HepG2 (cell line): ENCODE measurements around the gene MEF2D. TPM values are rescaled to one million over a fixed set of nuclear protein-coding genes. Genes with fewer than 3 reads are reported as not detected.

Experiments used
- ATAC-seq: fragments of 200-7000 bp; cut with Tn5 transposase; 3 replicates; pipeline ENCODE4 v1.9.1; 2020; ENCODE audit warnings: mild to moderate bottlenecking, moderate library complexity
- BruUV-seq: library from RNA; stranded (reverse); fragments of 400-500 nt; replicated peaks from 2 replicates; lab custom pipeline; 2021; lab: Mats Ljungman, UMichigan
- CTCF ChIA-PET: fragments of 300-600 bp; formaldehyde crosslinking; extraction: SDS; loops from one replicate; lab custom pipeline; 2021; ENCODE audit warnings: low total read pairs, inconsistent platforms, low intra/inter-chr PET ratio; lab: Yijun Ruan, JAX
- POLR2A ChIA-PET: fragments of 350-600 bp; sonication (Branson Sonifier 250); formaldehyde crosslinking; loops from one replicate; lab custom pipeline; 2020; ENCODE audit warnings: antibody characterized with exemption, inconsistent platforms; lab: Yijun Ruan, JAX
- DNase-seq: peaks from one replicate; pipeline ENCODE4 v3.0.0-alpha.2; 2015; ENCODE audit warnings: low spot score
- FAIRE-seq: peaks from 3 replicates; lab custom pipeline; 2011; peaks lifted over from hg19 to GRCh38; lab: Jason Lieb, UNC
- H2AFZ ChIP-seq: one replicate; pipeline ENCODE4 v1.6.1; 2011; ENCODE audit warnings: low read length, inconsistent platforms
- H3K27ac ChIP-seq: fragments of 300-600 bp; 3 replicates; pipeline ENCODE4 v1.8.0; 2011; ENCODE audit warnings: mixed run types, mild to moderate bottlenecking, mixed read lengths, low read length, inconsistent platforms; ENCODE audit not compliant: insufficient read depth; ENCODE audit errors: extremely low read length
- H3K27me3 ChIP-seq, 2 experiments: fragments of 200-600 bp in 1 of 2; 2 replicates in 1 of 2; 3 replicates in 1 of 2; pipeline versions ENCODE4 v1.6.0 to v1.8.0; 2011; ENCODE audit warnings: low read length in 2 of 2, mild to moderate bottlenecking in 2 of 2, moderate library complexity in 2 of 2, inconsistent platforms in 1 of 2; ENCODE audit not compliant: insufficient read depth in 2 of 2, control insufficient read depth in 1 of 2
- H3K36me3 ChIP-seq, 2 experiments: fragments of 200-600 bp in 1 of 2; replicated peaks in 1 of 2; 2 replicates in 1 of 2; 3 replicates in 1 of 2; pipeline versions ENCODE4 v1.5.1 to v1.8.0; 2011; ENCODE audit warnings: low read length in 2 of 2, inconsistent platforms in 1 of 2; ENCODE audit not compliant: insufficient read depth in 2 of 2, control insufficient read depth in 1 of 2
- H3K4me1 ChIP-seq: 2 replicates; pipeline ENCODE4 v1.5.1; 2012; ENCODE audit warnings: low read length, inconsistent platforms; ENCODE audit not compliant: insufficient read depth
- H3K4me2 ChIP-seq: 2 replicates; pipeline ENCODE4 v1.6.0; 2011; ENCODE audit warnings: low read depth, low read length, inconsistent platforms
- H3K4me3 ChIP-seq, 3 experiments: fragments of 200-600 bp in 1 of 3; sonication (generic), shearing (Covaris generic) in 1 of 3; replicated peaks in 1 of 3; 2 replicates each; pipeline ENCODE4 v1.5.1; 2011 to 2016; ENCODE audit warnings: low read length in 3 of 3, inconsistent platforms in 2 of 3, low read depth in 2 of 3, mild to moderate bottlenecking in 2 of 3, control low read depth in 1 of 3, mixed read lengths in 1 of 3; ENCODE audit not compliant: insufficient read depth in 1 of 3
- H3K79me2 ChIP-seq: one replicate; pipeline ENCODE4 v1.6.1; 2011; ENCODE audit warnings: low read length, inconsistent platforms; ENCODE audit not compliant: insufficient read depth
- H3K9ac ChIP-seq: 2 replicates; pipeline ENCODE4 v1.6.0; 2011; ENCODE audit warnings: mild to moderate bottlenecking, low read depth, low read length, inconsistent platforms; ENCODE audit not compliant: insufficient read depth
- H3K9me3 ChIP-seq: 2 replicates; pipeline ENCODE4 v1.5.1; 2012; ENCODE audit warnings: mild to moderate bottlenecking, low read length
- H4K20me1 ChIP-seq: 2 replicates; pipeline ENCODE4 v1.6.0; 2011; ENCODE audit warnings: inconsistent platforms, mild to moderate bottlenecking, low read length, moderate library complexity; ENCODE audit not compliant: insufficient read depth
- BATF2 ChIP-seq: sonication (generic); formaldehyde crosslinking; IDR thresholded peaks from 2 replicates; pipeline ENCODE4 v1.8.0; 2022; ENCODE audit warnings: mild to moderate bottlenecking, missing genetic modification reagents, moderate library complexity
- CEBPB ChIP-seq: IDR thresholded peaks from 2 replicates; pipeline ENCODE4 v1.6.1; 2011; ENCODE audit warnings: low read depth, low read length, improper control_type of control experiment, borderline replicate concordance
- CHD4 ChIP-seq: fragments of 200-600 bp; sonication (generic); IDR thresholded peaks from 2 replicates; pipeline ENCODE4 v1.7.0; 2017; ENCODE audit warnings: mild to moderate bottlenecking, low read length, borderline replicate concordance
- ELF4 ChIP-seq: sonication (generic); formaldehyde crosslinking; IDR thresholded peaks from 2 replicates; pipeline ENCODE4 v1.5.0; 2020; ENCODE audit warnings: missing genetic modification reagents, mild to moderate bottlenecking, moderate library complexity, borderline replicate concordance
- HHEX ChIP-seq: IDR thresholded peaks from 2 replicates; pipeline ENCODE4 v1.6.1; 2016; ENCODE audit warnings: control low read depth
- HNRNPUL1 ChIP-seq: fragments of 200-400 bp; formaldehyde crosslinking; IDR thresholded peaks from 2 replicates; pipeline ENCODE4 v1.6.1; 2017; ENCODE audit warnings: low read depth, mild to moderate bottlenecking, low read length, moderate library complexity
- IKZF4 ChIP-seq: sonication (generic); formaldehyde crosslinking; IDR thresholded peaks from 2 replicates; pipeline ENCODE4 v1.5.1; 2020; ENCODE audit warnings: borderline replicate concordance, mild to moderate bottlenecking, low read depth, missing genetic modification reagents; ENCODE audit errors: not compliant biosample characterization
- KDM5A ChIP-seq: fragments of 200-600 bp; sonication (generic); IDR thresholded peaks from 2 replicates; pipeline ENCODE4 v1.7.0; 2018; ENCODE audit warnings: antibody characterized with exemption, mild to moderate bottlenecking, low read length, borderline replicate concordance
- KLF6 ChIP-seq: IDR thresholded peaks from 2 replicates; pipeline ENCODE4 v1.8.0; 2016; ENCODE audit warnings: missing biosample characterization, missing genetic modification reagents
- MXD1 ChIP-seq: sonication (generic); formaldehyde crosslinking; IDR thresholded peaks from 2 replicates; pipeline ENCODE4 v1.4.0; 2020; ENCODE audit warnings: mild to moderate bottlenecking, missing genetic modification reagents
- PAXIP1 ChIP-seq: sonication (generic); formaldehyde crosslinking; conservative IDR thresholded peaks from 2 replicates; pipeline ENCODE4 v1.4.0; 2020; ENCODE audit warnings: mild to moderate bottlenecking, missing genetic modification reagents, moderate library complexity
- PCBP2 ChIP-seq: fragments of 200-400 bp; formaldehyde crosslinking; optimal IDR thresholded peaks from 2 replicates; pipeline ENCODE3; 2018; ENCODE audit warnings: low read length, low read depth; ENCODE audit not compliant: poor library complexity, severe bottlenecking
- SP4 ChIP-seq: sonication (generic); formaldehyde crosslinking; IDR thresholded peaks from 2 replicates; pipeline ENCODE4 v1.8.1; 2023; ENCODE audit warnings: mild to moderate bottlenecking, missing genetic modification reagents
- XBP1 ChIP-seq: sonication (generic); formaldehyde crosslinking; IDR thresholded peaks from 2 replicates; pipeline ENCODE4 v1.5.0; 2020; ENCODE audit warnings: missing genetic modification reagents
- ZNF264 ChIP-seq: sonication (generic); formaldehyde crosslinking; IDR thresholded peaks from 2 replicates; pipeline ENCODE4 v1.4.0; 2020; ENCODE audit warnings: missing genetic modification reagents
- ZNF781 ChIP-seq: sonication (generic); formaldehyde crosslinking; IDR thresholded peaks from 2 replicates; pipeline ENCODE4 v1.5.1; 2020; ENCODE audit warnings: borderline replicate concordance, mild to moderate bottlenecking, missing genetic modification reagents; ENCODE audit errors: not compliant biosample characterization
- ZNF839 ChIP-seq: sonication (generic); formaldehyde crosslinking; IDR thresholded peaks from 2 replicates; pipeline ENCODE4 v1.4.0; 2020; ENCODE audit warnings: missing genetic modification reagents, mild to moderate bottlenecking, borderline replicate concordance
- WGBS: methylation state at CpG from one replicate; pipeline ENCODE4 v1.1.6; 2017; ENCODE audit warnings: low lambda C conversion rate; 5-methylcytosine and 5-hydroxymethylcytosine counted together
- in situ Hi-C: cut with HindIII; loops from 2 replicates; pipeline ENCODE4 v1.10.0; 2017; ENCODE audit warnings: low pct_unique_long_range_greater_than_20kb; ENCODE audit not compliant: extremely low pct_ligation_motif_present
- intact Hi-C: fragments of 100-400 bp; cut with micrococcal nuclease; formaldehyde crosslinking; loops from one replicate; pipeline ENCODE4 v1.10.0; 2022; ENCODE audit not compliant: unreplicated experiment
- polyA plus RNA-seq, 8 experiments: library from polyadenylated mRNA; depleted of rRNA in 3 of 8; stranded (reverse) in 7 of 8; unstranded in 1 of 8; fragments of >200 nt; fragmentation: Illumina TruSeq in 4 of 8; extraction: Trizol in 4 of 8; gene quantifications; 2 replicates each; pipeline versions ENCODE4 v1.2.1 to v1.2.3, GENCODE V29; 2011 to 2016; ENCODE audit warnings: low read depth in 4 of 8, missing spikeins in 1 of 8, mixed read lengths in 1 of 8; ENCODE audit not compliant: insufficient read depth in 1 of 8
- total RNA-seq, 5 experiments: library from RNA; depleted of rRNA; stranded (reverse); fragments of >200 nt; fragmentation: Illumina TruSeq; extraction: Trizol; gene quantifications; 2 replicates each; pipeline ENCODE4 v1.2.3, GENCODE V29; 2016; ENCODE audit warnings: low read depth in 1 of 5

The MEF2D gene
- total and polyA plus RNA-seq, 2 of the 13 experiments (the other 11 are each of a cell fraction or from before 2014, with no cell fraction given) = 1.6 to 3.9 TPM

- Histone ChIP-seq H3K79me2 (no peaks in the 10 kb centered on the region), H3K4me3 (peak overlapping the region; percentile 54 to 75 (median 55); a peak in 5 of 6 replicates), H3K4me1 (peaks cover 60% of the 10 kb centered on the region), H3K27me3 (no peaks in the 10 kb centered on the region), H3K36me3 (no peaks in the 10 kb centered on the region), H3K9me3 (no peaks in the 10 kb centered on the region), H4K20me1 (no peaks in the 10 kb centered on the region), H3K9ac (peak overlapping the region; percentile 78), H3K4me2 (peak overlapping the region; percentile 98), H2AFZ (no peak overlapping the region), H3K27ac (peak overlapping the region; percentile 85)
- FAIRE-seq (peak; percentile 87), ATAC-seq (peak; percentile 91), DNase-seq (peak; percentile 96)
- in situ Hi-C loops (loop anchor here (5.0 kb wide), 1 partner anchor 45 kb away; the partner anchor contains the start of gene MEF2D), intact Hi-C loops (loop anchor here (1.0 kb wide), 3 partner anchors 14 to 127 kb away; no protein-coding TSS in a partner anchor)
- BruUV-seq = TSS peak; percentile 99
- WGBS = under 1% methylated on average over 33 of the region's 59 CpGs
- ChIA-PET POLR2A (interaction anchor here (0.7 to 5.4 kb wide), 31 partner anchors 9 to 361 kb away, joined by 3 to 93 read pairs (median 4); partner anchors contain the start of genes CCT3, ISG20L2, MEF2D and METTL25B), CTCF (interaction anchor here (1.2 to 2.0 kb wide), 4 partner anchors 23 to 152 kb away, joined by 3 to 7 read pairs (median 7); partner anchors contain the start of gene MEF2D)
- TF ChIP-seq BATF2 (CRISPR knock-in tag) (no peak), PAXIP1 (CRISPR knock-in tag) (0 out of 2 replicates have a peak, but pooled peaks have one; percentile 50), ELF4 (CRISPR knock-in tag) (peak; percentile 65; the same call in 1 of the 2 replicates), ZNF781 (CRISPR knock-in tag) (peak; percentile 20), KLF6 (CRISPR knock-in tag) (peak; percentile 86), CEBPB (no peak), HHEX (CRISPR knock-in tag) (no peak), CHD4 (no peak), HNRNPUL1 (no peak), KDM5A (no peak), IKZF4 (CRISPR knock-in tag) (no peak), SP4 (peak; percentile 92), ZNF839 (CRISPR knock-in tag) (0 out of 2 replicates have a peak, but pooled peaks have one; percentile 20), ZNF264 (CRISPR knock-in tag) (peak; percentile 44; the same call in 1 of the 2 replicates), XBP1 (CRISPR knock-in tag) (no peak), MXD1 (no peak), PCBP2 (no peak)
Observed at GRCh38 chr1:156456625-156457465, 43.7 kb downstream of the MEF2D start.
